ENCODE results near the gene MARCHF9.

Gene MARCHF9

GRCh38 chr12:57797933-57798332 lies 43.0 kb downstream of the MARCHF9 start:
- DNase-seq (ENCODE audit: low read depth): no peak

DNA sequence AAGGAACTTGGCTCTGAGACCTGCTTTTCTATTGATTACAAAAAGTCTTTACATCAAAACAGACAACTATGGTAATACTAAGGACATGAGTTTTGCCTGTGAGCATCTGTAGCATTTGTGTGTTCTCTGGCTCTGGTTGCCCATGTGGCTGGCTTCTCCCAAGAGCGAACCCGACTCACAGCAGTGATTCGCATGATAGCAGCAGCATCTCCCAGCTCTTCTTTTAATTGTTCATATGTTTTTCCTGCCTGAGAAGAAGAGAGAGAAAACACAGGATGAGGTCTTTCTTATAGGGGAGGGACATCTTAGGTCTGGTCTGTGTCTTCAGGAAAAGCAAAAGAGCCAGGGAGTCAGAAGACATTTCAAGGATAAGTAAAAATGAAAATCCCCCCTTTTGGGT lies 46.1 kb downstream of the MARCHF9 start:
- no peak for DNase-seq (ENCODE audit: low read depth)

- no peak for DNase-seq (ENCODE audit: low read depth)
These were observed 47.7 kb downstream of the MARCHF9 start for GRCh38 chr12:57802607-57803006.

DNA sequence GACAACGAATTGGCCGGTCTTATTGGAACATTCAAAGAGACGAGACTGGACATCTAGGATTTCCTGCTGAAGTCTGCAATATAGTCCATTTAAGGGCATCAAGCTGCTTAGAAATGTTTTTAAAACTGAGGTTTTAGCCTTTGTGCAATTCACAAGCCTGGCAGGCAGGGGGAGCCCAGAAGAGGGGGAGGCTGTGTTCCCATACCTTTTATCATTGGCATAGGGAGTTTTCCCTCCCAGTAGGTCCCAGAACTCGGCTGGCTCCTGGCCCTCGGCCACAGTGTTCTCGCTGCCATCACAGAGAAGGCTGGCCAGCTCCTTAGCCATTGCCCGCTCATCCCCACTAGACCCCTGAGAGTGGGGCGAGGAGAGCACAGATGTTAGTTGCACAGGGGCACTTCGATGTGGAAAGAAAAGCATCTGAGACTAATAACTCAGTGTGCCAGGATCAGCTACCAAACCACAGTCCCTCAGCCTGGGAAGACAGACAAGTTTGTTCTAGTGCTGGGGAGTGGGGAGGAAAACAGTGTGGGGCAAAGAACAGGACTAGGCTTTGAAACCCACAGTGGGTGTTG lies 48.5 kb downstream of the MARCHF9 start:
- DNase-seq (ENCODE audit: low read depth): peak; percentile 8

DNA sequence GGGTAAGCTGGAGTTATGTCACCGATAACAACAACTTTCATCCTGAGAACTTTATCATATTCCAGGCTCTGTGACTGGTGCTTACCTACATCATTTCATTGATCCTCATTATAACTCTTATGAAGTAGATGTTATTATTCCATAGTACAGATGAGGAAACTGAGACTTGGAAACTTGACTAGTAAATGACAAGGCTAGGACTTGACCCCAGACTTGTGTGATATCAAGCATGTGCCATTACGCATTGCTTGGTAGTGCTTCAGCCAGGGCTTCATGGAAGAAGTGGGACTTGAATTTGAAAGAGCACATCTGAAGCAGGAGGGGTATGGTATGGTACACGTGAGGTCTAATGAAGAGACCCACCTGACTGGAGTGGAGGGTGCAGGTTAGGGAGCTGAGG lies 51.8 kb downstream of the MARCHF9 start:
- no peak for DNase-seq (ENCODE audit: low read depth)

DNA sequence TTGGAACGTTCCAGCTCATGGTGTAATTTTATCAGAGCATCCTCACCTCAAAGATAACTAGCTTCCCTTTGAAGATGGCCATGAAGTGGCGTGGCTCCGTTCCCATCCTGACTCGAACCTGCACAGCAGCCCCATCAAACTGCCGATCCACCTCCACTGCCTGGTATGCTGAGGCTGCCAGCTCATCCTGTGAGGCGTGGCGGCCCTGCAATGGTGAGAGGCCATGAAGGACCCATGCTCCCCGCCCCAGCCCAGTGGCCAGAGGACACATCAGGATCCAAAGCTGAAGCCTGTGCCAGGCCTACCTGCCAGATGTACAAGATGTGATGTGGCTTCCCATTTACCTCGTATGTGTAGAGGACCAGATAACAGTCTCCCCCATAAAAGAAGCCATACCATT lies 52.4 kb downstream of the MARCHF9 start:
- DNase-seq (ENCODE audit: low read depth): no peak

DNA sequence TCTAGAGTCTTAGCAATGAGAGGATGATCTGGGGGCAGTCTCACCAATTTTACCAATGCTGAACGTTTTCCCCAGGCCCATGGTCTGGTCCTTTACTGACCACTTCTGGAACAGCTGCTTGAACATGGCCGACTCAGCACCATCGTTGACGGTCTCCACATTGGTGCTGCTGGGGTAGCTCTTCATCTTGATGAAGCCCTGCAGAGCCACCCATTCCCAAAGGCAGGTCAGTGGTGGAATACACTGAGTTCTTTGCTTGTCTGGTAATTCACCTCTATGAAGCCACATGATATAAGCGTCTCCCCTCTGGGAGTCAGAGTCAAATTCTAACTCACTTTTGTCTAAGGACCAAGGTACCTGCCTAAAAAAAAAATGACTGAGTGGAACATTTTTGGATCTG lies 53.4 kb downstream of the MARCHF9 start:
- no peak for DNase-seq (ENCODE audit: low read depth)

DNA sequence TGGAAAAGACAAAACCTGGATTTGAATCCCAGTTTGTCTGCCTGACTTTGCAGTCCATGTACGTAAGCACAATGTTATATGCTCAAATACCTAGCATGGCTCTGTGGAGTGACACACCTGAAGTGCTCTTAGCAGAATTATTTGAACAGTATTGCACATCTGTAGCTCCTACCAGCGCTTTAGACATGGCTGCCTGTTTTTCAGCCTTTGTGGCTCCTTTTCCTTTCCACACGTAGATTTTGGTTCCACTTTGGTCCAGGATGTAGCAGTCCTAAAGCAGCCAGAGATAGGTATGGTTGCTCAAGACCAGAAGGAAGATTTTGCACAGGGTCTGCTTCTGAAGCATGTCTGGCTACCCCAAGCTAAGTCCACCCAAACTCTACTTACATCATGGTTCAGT lies 54.5 kb downstream of the MARCHF9 start:
- no peak for DNase-seq (ENCODE audit: low read depth)
